ENCODE data around the gene TCEA2.

DNA sequence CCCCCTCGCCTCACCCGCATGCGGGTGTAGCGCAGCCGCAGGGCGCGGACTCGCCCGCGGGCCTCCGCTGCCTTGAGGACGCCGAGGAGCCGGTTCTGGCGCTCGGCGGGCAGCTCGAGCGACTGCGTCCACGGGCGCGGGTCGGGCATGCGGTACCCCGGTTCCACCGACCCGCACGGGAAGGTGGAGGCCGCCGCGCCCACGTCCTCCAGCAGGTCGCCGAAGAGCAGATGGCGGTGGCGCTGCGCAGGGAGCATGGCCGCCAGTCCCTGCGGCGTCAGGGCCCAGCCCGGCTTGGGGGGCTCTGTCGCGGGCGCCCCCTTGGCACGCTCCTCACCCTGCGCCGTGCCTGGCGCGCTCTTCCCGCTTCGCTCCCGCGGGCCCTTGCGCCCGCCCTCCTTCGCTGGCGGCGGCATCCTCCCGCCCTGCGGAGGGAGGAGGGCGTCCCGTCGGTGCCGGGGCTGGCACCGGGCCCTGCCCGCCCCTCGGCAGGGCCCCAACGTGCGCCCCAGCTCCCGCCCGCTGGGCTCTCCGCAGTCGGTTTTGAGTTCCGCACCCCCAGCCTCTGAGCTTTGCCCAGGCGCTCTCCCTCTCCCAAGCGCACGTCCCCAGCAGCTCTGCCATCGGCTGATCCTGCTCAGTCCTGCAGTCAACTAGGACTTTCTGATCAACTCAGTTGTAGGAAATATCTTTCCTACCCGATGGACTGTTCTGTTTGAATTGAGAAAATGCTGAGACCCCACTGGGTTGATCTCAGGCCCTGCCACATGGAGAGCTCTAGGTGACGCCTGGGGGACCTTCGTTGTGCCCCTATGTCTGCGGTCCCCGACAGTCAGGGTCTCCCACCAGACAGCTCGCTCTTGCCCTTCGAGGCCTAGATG is 21.0 kb downstream of the TCEA2 start, which contains the start of gene LKAAEAR1:
- no peak for TF ChIP-seq POLR2A (IDR thresholded peaks at IDR 0.05)
- TF ChIP-seq, protein P1, sequence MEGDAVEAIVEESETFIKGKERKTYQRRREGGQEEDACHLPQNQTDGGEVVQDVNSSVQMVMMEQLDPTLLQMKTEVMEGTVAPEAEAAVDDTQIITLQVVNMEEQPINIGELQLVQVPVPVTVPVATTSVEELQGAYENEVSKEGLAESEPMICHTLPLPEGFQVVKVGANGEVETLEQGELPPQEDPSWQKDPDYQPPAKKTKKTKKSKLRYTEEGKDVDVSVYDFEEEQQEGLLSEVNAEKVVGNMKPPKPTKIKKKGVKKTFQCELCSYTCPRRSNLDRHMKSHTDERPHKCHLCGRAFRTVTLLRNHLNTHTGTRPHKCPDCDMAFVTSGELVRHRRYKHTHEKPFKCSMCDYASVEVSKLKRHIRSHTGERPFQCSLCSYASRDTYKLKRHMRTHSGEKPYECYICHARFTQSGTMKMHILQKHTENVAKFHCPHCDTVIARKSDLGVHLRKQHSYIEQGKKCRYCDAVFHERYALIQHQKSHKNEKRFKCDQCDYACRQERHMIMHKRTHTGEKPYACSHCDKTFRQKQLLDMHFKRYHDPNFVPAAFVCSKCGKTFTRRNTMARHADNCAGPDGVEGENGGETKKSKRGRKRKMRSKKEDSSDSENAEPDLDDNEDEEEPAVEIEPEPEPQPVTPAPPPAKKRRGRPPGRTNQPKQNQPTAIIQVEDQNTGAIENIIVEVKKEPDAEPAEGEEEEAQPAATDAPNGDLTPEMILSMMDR (IDR thresholded peaks at IDR 0.05): no peak
